K562 (cell line): ENCODE data around the gene PAQR7. TPM values are rescaled to one million over a fixed set of nuclear protein-coding genes. Genes with fewer than 3 reads are reported as not detected.

Experiments used
- GTF2A2 ChIP-seq: IDR thresholded peaks from 2 replicates; pipeline ENCODE4 v1.6.1; 2016; ENCODE audit warnings: mild to moderate bottlenecking, missing genetic modification characterization, missing compliant biosample characterization
- MCM3 ChIP-seq: fragments of 450-650 bp; IDR thresholded peaks from 2 replicates; pipeline ENCODE4 v1.6.1; 2016
- ZBTB17 ChIP-seq: fragments of 450-650 bp; formaldehyde crosslinking; IDR thresholded peaks from 2 replicates; pipeline ENCODE4 v1.4.0; 2020; ENCODE audit warnings: mild to moderate bottlenecking
- ZNF12 ChIP-seq: sonication (generic); formaldehyde crosslinking; IDR thresholded peaks from 2 replicates; pipeline ENCODE4 v1.4.0; 2020; ENCODE audit warnings: mild to moderate bottlenecking, missing genetic modification reagents
- ZNF174 ChIP-seq: fragments of 250-450 bp; sonication (Bioruptor Pico); IDR thresholded peaks from 2 replicates; pipeline ENCODE4 v1.4.0; 2020; ENCODE audit warnings: mild to moderate bottlenecking
- polyA plus RNA-seq, 8 experiments: library from polyadenylated mRNA; depleted of rRNA in 4 of 8; stranded (reverse) in 5 of 8; unstranded in 3 of 8; fragments of >200 nt; fragmentation: Nextera tagmentation in 2 of 8; fragmentation: Illumina TruSeq in 1 of 8; extraction: Ambion mirVana in 2 of 8; extraction: Trizol in 1 of 8; gene quantifications; 2 replicates each; pipeline versions ENCODE4 v1.2.1 to v1.2.3, GENCODE V29; 2011 to 2014; ENCODE audit warnings: inconsistent platforms in 1 of 8, missing spikeins in 1 of 8
- total RNA-seq, 7 experiments: library from RNA; depleted of rRNA in 6 of 7; stranded (reverse); fragments of >200 nt in 6 of 7; fragmentation: Illumina TruSeq in 2 of 7; extraction: Trizol in 2 of 7; gene quantifications; 2 replicates each; pipeline versions ENCODE4 v1.2.1 to v1.2.3, GENCODE V29; 2011 to 2021; ENCODE audit warnings: low replicate concordance in 1 of 7
- TF ChIP-seq, protein P1 (sequence below), 2 experiments: fragments of 150-350 bp in 1 of 2; IDR thresholded peaks; 2 replicates each; pipeline ENCODE4 v1.6.1; 2012 to 2016; ENCODE audit warnings: low read depth in 2 of 2, low read length in 2 of 2, mild to moderate bottlenecking in 1 of 2, moderate library complexity in 1 of 2
- TF ChIP-seq, protein P2 (sequence below): sonication (generic); formaldehyde crosslinking; IDR thresholded peaks from 2 replicates; pipeline ENCODE4 v1.8.1; 2023; ENCODE audit warnings: mild to moderate bottlenecking, missing genetic modification reagents
- TF ChIP-seq, protein P3 (sequence below): IDR thresholded peaks from 3 replicates; pipeline ENCODE4 v1.6.1; 2011; ENCODE audit warnings: borderline replicate concordance, mild to moderate bottlenecking, moderate library complexity; ENCODE audit not compliant: insufficient read length; ENCODE audit errors: extremely low read depth

Gene PAQR7
- total and polyA plus RNA-seq, 9 of the 15 experiments (the other 6 are each of a cell fraction or from before 2014, with no cell fraction given): 1.1 to 5.2 (median 2.6) TPM

DNA sequence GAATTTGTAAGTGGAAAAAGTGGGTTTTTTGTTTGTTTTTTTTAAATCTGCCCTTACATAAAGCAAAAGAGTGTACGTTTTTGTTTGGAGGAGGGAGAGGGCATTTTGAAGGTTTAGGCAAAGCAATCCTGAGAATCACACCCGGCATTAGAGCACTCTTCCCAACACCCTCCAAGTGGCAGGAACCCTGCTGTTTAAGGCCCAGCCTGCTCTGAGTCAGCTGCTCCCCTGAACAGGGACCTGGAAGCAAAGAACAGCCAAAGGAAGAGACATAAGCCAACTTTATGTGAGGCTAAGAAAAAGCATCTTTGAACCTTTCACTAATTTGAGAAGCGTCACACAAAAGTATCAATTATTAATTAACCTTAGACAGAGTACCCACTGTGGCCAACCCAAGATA, 38.8 kb downstream of the PAQR7 start (continued):
- TF ChIP-seq, protein P1, sequence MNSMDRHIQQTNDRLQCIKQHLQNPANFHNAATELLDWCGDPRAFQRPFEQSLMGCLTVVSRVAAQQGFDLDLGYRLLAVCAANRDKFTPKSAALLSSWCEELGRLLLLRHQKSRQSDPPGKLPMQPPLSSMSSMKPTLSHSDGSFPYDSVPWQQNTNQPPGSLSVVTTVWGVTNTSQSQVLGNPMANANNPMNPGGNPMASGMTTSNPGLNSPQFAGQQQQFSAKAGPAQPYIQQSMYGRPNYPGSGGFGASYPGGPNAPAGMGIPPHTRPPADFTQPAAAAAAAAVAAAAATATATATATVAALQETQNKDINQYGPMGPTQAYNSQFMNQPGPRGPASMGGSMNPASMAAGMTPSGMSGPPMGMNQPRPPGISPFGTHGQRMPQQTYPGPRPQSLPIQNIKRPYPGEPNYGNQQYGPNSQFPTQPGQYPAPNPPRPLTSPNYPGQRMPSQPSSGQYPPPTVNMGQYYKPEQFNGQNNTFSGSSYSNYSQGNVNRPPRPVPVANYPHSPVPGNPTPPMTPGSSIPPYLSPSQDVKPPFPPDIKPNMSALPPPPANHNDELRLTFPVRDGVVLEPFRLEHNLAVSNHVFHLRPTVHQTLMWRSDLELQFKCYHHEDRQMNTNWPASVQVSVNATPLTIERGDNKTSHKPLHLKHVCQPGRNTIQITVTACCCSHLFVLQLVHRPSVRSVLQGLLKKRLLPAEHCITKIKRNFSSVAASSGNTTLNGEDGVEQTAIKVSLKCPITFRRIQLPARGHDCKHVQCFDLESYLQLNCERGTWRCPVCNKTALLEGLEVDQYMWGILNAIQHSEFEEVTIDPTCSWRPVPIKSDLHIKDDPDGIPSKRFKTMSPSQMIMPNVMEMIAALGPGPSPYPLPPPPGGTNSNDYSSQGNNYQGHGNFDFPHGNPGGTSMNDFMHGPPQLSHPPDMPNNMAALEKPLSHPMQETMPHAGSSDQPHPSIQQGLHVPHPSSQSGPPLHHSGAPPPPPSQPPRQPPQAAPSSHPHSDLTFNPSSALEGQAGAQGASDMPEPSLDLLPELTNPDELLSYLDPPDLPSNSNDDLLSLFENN (IDR thresholded peaks at IDR 0.05; ENCODE audit: low read depth in 2 of 2, low read length in 2 of 2): no peak
- TF ChIP-seq, protein P2, sequence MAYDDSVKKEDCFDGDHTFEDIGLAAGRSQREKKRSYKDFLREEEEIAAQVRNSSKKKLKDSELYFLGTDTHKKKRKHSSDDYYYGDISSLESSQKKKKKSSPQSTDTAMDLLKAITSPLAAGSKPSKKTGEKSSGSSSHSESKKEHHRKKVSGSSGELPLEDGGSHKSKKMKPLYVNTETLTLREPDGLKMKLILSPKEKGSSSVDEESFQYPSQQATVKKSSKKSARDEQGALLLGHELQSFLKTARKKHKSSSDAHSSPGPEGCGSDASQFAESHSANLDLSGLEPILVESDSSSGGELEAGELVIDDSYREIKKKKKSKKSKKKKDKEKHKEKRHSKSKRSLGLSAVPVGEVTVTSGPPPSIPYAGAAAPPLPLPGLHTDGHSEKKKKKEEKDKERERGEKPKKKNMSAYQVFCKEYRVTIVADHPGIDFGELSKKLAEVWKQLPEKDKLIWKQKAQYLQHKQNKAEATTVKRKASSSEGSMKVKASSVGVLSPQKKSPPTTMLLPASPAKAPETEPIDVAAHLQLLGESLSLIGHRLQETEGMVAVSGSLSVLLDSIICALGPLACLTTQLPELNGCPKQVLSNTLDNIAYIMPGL: no peak
- TF ChIP-seq, protein P3, sequence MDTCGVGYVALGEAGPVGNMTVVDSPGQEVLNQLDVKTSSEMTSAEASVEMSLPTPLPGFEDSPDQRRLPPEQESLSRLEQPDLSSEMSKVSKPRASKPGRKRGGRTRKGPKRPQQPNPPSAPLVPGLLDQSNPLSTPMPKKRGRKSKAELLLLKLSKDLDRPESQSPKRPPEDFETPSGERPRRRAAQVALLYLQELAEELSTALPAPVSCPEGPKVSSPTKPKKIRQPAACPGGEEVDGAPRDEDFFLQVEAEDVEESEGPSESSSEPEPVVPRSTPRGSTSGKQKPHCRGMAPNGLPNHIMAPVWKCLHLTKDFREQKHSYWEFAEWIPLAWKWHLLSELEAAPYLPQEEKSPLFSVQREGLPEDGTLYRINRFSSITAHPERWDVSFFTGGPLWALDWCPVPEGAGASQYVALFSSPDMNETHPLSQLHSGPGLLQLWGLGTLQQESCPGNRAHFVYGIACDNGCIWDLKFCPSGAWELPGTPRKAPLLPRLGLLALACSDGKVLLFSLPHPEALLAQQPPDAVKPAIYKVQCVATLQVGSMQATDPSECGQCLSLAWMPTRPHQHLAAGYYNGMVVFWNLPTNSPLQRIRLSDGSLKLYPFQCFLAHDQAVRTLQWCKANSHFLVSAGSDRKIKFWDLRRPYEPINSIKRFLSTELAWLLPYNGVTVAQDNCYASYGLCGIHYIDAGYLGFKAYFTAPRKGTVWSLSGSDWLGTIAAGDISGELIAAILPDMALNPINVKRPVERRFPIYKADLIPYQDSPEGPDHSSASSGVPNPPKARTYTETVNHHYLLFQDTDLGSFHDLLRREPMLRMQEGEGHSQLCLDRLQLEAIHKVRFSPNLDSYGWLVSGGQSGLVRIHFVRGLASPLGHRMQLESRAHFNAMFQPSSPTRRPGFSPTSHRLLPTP: no peak
- TF ChIP-seq GTF2A2 (tag) (no peak), ZNF174 (CRISPR knock-in tag) (no peak), MCM3 (no peak), ZNF12 (CRISPR knock-in tag) (no peak), ZBTB17 (no peak)
